HG03159 (cell line): ENCODE results near the gene TRHDE.

Experiments used
- ATAC-seq: cut with Tn5 transposase; IDR thresholded peaks from one replicate; pipeline ENCODE4 v1.9.1; 2021; ENCODE audit warnings: mild to moderate bottlenecking, moderate library complexity; ENCODE audit not compliant: unreplicated experiment

Gene TRHDE

DNA sequence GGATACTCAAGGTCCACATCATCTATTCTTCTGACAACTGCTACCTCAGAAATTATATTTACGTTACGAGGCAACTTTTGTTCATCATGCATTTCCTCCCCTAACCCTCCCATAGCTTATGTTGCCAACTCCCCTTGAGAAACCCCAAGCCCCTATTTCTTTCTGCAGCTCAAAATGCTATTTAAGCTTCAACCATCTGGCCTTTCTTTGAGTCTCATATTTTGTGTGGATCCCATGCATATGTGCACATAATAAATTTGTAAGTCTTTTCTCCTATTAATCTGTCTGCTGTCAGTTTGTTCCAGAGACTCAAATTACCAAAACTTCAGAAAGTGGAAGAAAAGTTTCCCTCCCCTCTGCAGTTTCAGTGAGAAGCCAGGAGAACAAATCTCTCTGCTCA lies 444.1 kb downstream of the TRHDE start:
- no peak for ATAC-seq

DNA sequence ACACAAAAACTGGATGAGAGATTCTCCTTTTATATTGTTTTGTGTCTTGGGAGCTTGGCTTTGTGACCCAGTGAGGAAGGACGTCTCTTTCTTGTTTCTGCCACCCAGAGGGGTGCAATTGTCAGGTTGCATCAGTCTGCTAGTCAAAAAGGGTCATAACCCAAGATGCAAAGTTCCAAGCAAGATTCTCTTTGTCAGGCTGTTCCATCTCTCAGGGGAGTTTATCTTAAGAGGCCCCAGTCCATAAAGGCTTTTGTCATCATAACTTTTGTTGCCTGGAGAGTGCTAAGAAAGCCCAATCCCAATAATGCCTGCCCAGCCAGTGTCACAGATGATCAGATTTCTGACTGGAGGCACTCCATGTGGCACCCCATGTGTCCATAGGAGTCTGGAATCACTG lies 444.9 kb downstream of the TRHDE start:
- ATAC-seq = no peak
